GM12872 (cell line): Measurements from ENCODE around the gene SLC37A1.

Experiments
- CTCF ChIP-seq: IDR thresholded peaks from 3 replicates; pipeline ENCODE4 v1.5.1; 2011; ENCODE audit warnings: low read depth, mild to moderate bottlenecking, low read length, moderate library complexity; ENCODE audit not compliant: insufficient read depth

Gene SLC37A1

DNA sequence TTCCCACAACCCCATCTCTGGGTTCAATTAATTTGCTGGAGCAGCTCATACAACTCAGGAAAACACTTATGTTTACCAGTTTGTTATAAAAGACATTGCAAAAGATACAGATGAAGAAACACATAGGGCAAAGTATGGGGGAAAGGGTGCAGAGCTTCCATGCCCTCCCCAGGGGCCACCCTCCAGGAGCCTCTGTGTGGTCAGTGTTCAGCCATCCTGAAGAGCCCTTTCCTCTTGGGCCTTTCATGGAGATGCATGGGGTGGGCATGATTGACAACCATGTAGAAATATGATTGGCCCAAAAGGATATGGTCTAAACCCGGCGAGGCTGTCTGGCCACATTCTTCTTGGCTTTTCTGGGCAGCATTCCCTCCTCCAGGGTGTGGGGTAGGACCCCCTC is 83.0 kb downstream of the SLC37A1 start:
- TF ChIP-seq CTCF = no peak

DNA sequence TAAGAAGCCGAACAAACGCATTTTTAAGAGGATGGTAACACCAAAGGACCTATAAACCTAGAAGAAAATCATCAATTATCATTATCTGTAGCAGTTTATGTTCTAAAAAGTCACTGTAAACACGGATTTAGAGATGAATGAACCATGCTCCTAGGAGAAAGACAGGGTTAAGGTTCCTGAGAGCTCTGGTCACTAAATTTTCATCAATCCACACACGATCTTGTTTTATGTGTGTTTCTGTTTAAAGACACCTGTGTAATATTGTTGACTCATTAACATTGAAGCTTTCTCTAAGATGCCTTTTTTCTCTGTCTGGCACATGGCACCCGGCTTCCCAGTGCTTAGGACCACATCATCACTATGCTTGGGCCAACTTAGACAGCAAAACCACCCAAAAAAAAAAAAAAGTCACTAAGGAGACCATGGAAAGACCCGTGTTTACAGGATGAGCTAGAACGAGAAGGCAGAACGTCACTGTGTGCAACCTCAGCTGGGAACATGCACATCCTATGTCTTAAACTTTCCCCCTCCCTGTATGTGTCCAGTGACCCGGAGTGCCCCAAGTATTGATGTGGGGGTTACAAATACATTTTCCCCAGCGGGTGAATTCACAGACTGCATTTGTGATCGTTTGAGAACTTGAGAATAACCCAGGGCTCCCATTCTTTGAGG is 84.0 kb downstream of the SLC37A1 start:
- no peak for TF ChIP-seq CTCF

- no peak for TF ChIP-seq CTCF
These were observed 84.6 kb downstream of the SLC37A1 start for GRCh38 chr21:42598159-42598735.

DNA sequence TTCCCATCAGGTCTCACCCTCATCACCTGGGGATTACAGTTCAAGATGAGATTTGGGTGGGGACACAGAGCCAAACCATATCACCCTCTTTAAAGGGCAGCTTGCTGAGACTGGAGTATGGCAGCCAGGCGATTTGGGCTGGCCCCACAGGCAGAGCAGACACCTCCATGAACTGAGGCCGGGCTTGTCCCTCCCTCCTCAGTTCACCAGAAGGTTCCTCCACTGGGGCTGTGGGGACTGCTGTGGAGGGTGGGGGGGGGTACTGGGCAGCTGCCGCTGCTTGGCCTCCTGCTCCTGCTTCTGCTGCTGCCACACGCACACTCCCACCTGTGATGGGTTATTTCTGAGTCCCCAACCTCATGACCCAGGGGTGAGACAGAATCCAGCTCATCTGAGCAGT is 85.8 kb downstream of the SLC37A1 start:
- TF ChIP-seq CTCF = no peak

DNA sequence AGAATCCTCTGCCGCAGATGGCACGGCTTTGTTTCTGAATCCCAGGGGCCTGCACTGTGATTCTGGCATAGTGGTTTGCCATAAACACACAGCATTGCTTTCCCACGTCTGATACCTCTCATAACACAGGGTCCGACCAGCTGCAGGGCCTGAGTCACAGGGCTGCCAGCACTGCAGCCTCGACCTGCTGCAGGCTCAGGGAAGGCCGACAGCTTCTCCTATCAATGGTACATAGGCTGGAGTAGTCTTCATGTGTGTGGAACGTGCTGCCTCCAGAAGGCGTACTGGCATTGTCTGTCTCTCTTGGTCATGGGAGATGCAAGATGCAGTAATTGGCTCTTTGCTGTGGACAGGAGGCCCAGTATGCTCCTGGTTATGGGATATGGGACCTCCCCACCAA is 86.3 kb downstream of the SLC37A1 start:
- TF ChIP-seq CTCF = no peak

DNA sequence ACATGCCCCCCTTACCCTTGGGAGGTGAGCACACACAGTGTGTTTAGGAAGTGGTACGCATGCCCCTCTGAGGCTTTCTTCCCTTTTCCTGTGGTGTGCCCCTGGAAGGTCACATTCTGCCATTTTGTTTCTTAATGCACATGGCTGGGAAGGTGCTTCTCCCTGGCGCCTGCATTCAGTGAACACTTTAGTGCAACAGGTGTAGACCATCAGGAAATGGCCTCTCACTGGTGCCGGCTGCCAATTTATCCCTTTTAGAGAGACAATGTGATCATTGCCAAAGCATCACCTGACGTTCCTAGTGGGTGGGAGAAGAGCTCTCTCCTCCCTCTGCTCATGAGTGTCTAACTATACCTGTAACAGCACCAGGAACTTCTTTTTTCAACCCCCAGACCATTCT is 88.0 kb downstream of the SLC37A1 start:
- TF ChIP-seq CTCF = no peak

DNA sequence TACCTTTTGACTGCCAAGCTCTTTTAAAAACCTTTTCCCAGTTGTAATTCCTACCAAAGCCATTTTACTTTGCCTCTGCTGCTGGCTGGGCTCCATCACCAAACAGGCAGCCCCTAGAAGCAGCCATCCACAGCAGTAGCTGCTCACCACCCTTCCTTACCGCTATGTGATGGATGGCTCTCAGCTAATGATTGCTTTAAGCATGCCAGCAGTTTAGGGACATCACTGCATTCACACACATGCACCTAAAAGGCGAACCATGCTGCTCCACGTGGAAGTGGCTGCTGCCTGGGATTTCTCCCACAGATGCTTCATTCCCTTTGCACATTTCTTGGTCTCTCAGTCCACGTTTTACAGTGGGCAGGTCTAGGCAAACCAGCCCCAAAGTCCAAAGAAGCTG is 93.5 kb downstream of the SLC37A1 start:
- TF ChIP-seq CTCF = no peak
